T-cell (primary cell): ENCODE results near the gene DHCR7. TPM values are rescaled to one million over a fixed set of nuclear protein-coding genes. Genes with fewer than 3 reads are reported as not detected.

Experiments used
- ATAC-seq, 4 experiments: fragments of 200-7000 bp in 3 of 4; fragments of 150-1000 bp in 1 of 4; cut with Tn5 transposase; replicated peaks in 1 of 4; 1 replicate in 3 of 4; 2 replicates in 1 of 4; pipeline ENCODE4 v1.10.0; 2021; ENCODE audit warnings: moderate library complexity in 3 of 4, mild to moderate bottlenecking in 2 of 4, moderate number of reproducible peaks in 1 of 4
- CTCF ChIA-PET, 2 donors: fragments of 300-600 bp; sonication (Branson Sonifier 250); formaldehyde crosslinking; loops; one replicate each; lab custom pipeline; 2022; ENCODE audit warnings: antibody characterized with exemption in 2 of 2; lab: Charles Lee
- POLR2A ChIA-PET, 2 donors: fragments of 300-600 bp; sonication (Branson Sonifier 250); formaldehyde crosslinking; loops; one replicate each; lab custom pipeline; 2022; ENCODE audit warnings: antibody characterized with exemption in 2 of 2; lab: Charles Lee
- DNase-seq, 35 experiments: peaks; one replicate each; pipeline versions ENCODE4 v3.0.0 to v3.0.0-alpha.2; 2013 to 2023
- H3K27ac ChIP-seq: one replicate; pipeline ENCODE4 v1.5.1; 2013; ENCODE audit warnings: low read length
- H3K27me3 ChIP-seq, 2 experiments: replicated peaks in 1 of 2; 1 replicate in 1 of 2; 2 replicates in 1 of 2; pipeline versions ENCODE4 v1.6.1 to v1.7.0; 2013; ENCODE audit warnings: low read length in 1 of 2, mixed read lengths in 1 of 2; ENCODE audit not compliant: control insufficient read depth in 2 of 2, insufficient read depth in 2 of 2; ENCODE audit errors: extremely low read depth in 1 of 2
- H3K36me3 ChIP-seq, 2 donors: 1 replicate in 1 of 2; 2 replicates in 1 of 2; pipeline versions ENCODE4 v1.6.1 to v1.7.0; 2013; ENCODE audit warnings: low read length in 1 of 2; ENCODE audit not compliant: control insufficient read depth in 2 of 2, insufficient read depth in 1 of 2; ENCODE audit errors: extremely low read depth in 1 of 2
- H3K4me1 ChIP-seq, 2 experiments: 1 replicate in 1 of 2; 2 replicates in 1 of 2; pipeline versions ENCODE4 v1.6.1 to v1.7.0; 2013; ENCODE audit warnings: low read length in 2 of 2, mixed read lengths in 1 of 2; ENCODE audit not compliant: insufficient read depth in 2 of 2, control insufficient read depth in 1 of 2; ENCODE audit errors: extremely low read depth in 1 of 2
- H3K4me3 ChIP-seq, 2 donors: 1 replicate in 1 of 2; 2 replicates in 1 of 2; pipeline versions ENCODE4 v1.5.1 to v1.7.0; 2013; ENCODE audit warnings: mild to moderate bottlenecking in 2 of 2, low read length in 1 of 2, moderate library complexity in 1 of 2; ENCODE audit not compliant: control insufficient read depth in 1 of 2; ENCODE audit errors: extremely low read depth in 1 of 2
- H3K9me3 ChIP-seq: 2 replicates; pipeline ENCODE4 v1.7.0; 2013
- H3K27ac Mint-ChIP-seq, 2 donors: one replicate each; pipeline ENCODE4 v1.8.0; 2020 to 2021; ENCODE audit warnings: mild to moderate bottlenecking in 2 of 2, mixed read lengths in 2 of 2
- H3K27me3 Mint-ChIP-seq, 2 donors: one replicate each; pipeline ENCODE4 v1.8.0; 2021 to 2022; ENCODE audit warnings: mixed read lengths in 2 of 2
- H3K36me3 Mint-ChIP-seq: one replicate; pipeline ENCODE4 v1.8.0; 2021; ENCODE audit warnings: mixed read lengths
- H3K4me1 Mint-ChIP-seq, 3 donors: one replicate each; pipeline ENCODE4 v1.8.0; 2020 to 2022; ENCODE audit warnings: mixed read lengths in 3 of 3, mild to moderate bottlenecking in 1 of 3
- H3K4me3 Mint-ChIP-seq, 3 donors: one replicate each; pipeline ENCODE4 v1.8.0; 2020 to 2022; ENCODE audit warnings: mild to moderate bottlenecking in 3 of 3, mixed read lengths in 3 of 3, moderate library complexity in 3 of 3
- H3K9me3 Mint-ChIP-seq, 3 donors: one replicate each; pipeline ENCODE4 v1.8.0; 2020 to 2022; ENCODE audit warnings: mixed read lengths in 3 of 3
- WGBS: methylation state at CpG from one replicate; pipeline ENCODE4 v1.1.5; 2013; ENCODE audit warnings: missing lambda C conversion rate; ENCODE audit not compliant: insufficient coverage; 5-methylcytosine and 5-hydroxymethylcytosine counted together
- total RNA-seq, 35 experiments: library from RNA in 6 of 35; stranded (reverse) in 6 of 35; fragments of 120-200 nt in 1 of 35; gene quantifications; one replicate each; pipeline versions ENCODE4 v1.2.1 to v1.2.4 and lab custom pipeline; 2013 to 2026

The DHCR7 gene
- total RNA-seq, 5 donors from 2014 or later (not counting 1 experiment from before 2014, with no cell fraction given), result 17.8 to 22.6 (median 21.1) TPM

GRCh38 chr11:71473793-71474080, 25.5 kb upstream of the DHCR7 start:
- no peaks in the 10 kb centered on the region for H3K4me1 ChIP-seq
- H3K36me3 ChIP-seq, result peaks cover 25 to 70% of the 10 kb centered on the region in 2 donors
- H3K27me3 ChIP-seq, result no peaks in the 10 kb centered on the region
- CTCF ChIA-PET, result no interaction called here
- WGBS, result 96% methylated on average over 14 of the region's 14 CpGs
- Mint-ChIP-seq H3K36me3 (peaks cover 52% of the 10 kb centered on the region), H3K4me1 (no peaks in the 10 kb centered on the region), H3K27me3 (no peaks in the 10 kb centered on the region), H3K4me3 (no peak overlapping the region), H3K9me3 (no peaks in the 10 kb centered on the region), H3K27ac (no peak overlapping the region)
- no peak for DNase-seq
- ATAC-seq, result no peak
- no peak overlapping the region for H3K27ac ChIP-seq
- POLR2A ChIA-PET, result no interaction called here
- H3K4me3 ChIP-seq, result no peak overlapping the region
- no peaks in the 10 kb centered on the region for H3K9me3 ChIP-seq

- no peaks in the 10 kb centered on the region for H3K27me3 Mint-ChIP-seq
- H3K4me3 ChIP-seq, result no peak overlapping the region
- no peaks in the 10 kb centered on the region for H3K9me3 ChIP-seq
- H3K4me3 Mint-ChIP-seq, result no peak overlapping the region
- no peaks in the 10 kb centered on the region for H3K9me3 Mint-ChIP-seq
- no peak overlapping the region for H3K27ac ChIP-seq
- ATAC-seq (no peak), DNase-seq (no peak)
- no peaks in the 10 kb centered on the region for H3K4me1 ChIP-seq
- CTCF ChIA-PET, result no interaction called here
- H3K36me3 Mint-ChIP-seq, result peaks cover 55% of the 10 kb centered on the region
- POLR2A ChIA-PET, result no interaction called here
- H3K27ac Mint-ChIP-seq, result no peak overlapping the region
- no peaks in the 10 kb centered on the region for H3K27me3 ChIP-seq
- H3K36me3 ChIP-seq, result peaks cover 22 to 65% of the 10 kb centered on the region in 2 donors
- 98% methylated on average over 30 of the region's 33 CpGs for WGBS
- H3K4me1 Mint-ChIP-seq, result no peaks in the 10 kb centered on the region
These were observed 25.0 kb upstream of the DHCR7 start for GRCh38 chr11:71472941-71473792.

- no peaks in the 10 kb centered on the region for H3K27me3 ChIP-seq
- ATAC-seq (no peak), DNase-seq (no peak)
- H3K4me1 ChIP-seq, result no peaks in the 10 kb centered on the region
- H3K36me3 ChIP-seq, result peaks cover 22 to 60% of the 10 kb centered on the region in 2 donors
- Mint-ChIP-seq H3K36me3 (peaks cover 56% of the 10 kb centered on the region), H3K4me1 (no peaks in the 10 kb centered on the region), H3K27ac (no peak overlapping the region), H3K9me3 (no peaks in the 10 kb centered on the region), H3K4me3 (no peak overlapping the region), H3K27me3 (no peaks in the 10 kb centered on the region)
- POLR2A ChIA-PET, result no interaction called here
- H3K4me3 ChIP-seq, result no peak overlapping the region
- 90% methylated on average over 9 of the region's 10 CpGs for WGBS
- no peaks in the 10 kb centered on the region for H3K9me3 ChIP-seq
- CTCF ChIA-PET, result no interaction called here
- H3K27ac ChIP-seq, result no peak overlapping the region
These were observed 24.2 kb upstream of the DHCR7 start for GRCh38 chr11:71472357-71472885.

GRCh38 chr11:71470946-71471345, 22.8 kb upstream of the DHCR7 start:
- Mint-ChIP-seq H3K27ac (no peak overlapping the region), H3K9me3 (no peaks in the 10 kb centered on the region), H3K27me3 (no peaks in the 10 kb centered on the region), H3K36me3 (peaks cover 49% of the 10 kb centered on the region), H3K4me3 (no peak overlapping the region), H3K4me1 (peaks cover 0 to 4% (median 0%) of the 10 kb centered on the region in 3 donors)
- Histone ChIP-seq H3K9me3 (no peaks in the 10 kb centered on the region), H3K27me3 (no peaks in the 10 kb centered on the region), H3K4me1 (no peaks in the 10 kb centered on the region), H3K4me3 (no peak overlapping the region), H3K27ac (no peak overlapping the region), H3K36me3 (peaks cover 28 to 60% of the 10 kb centered on the region in 2 donors)
- WGBS, result 93% methylated on average over 4 of the region's 6 CpGs
- POLR2A ChIA-PET, result no interaction called here
- ATAC-seq (no peak), DNase-seq (no peak)
- CTCF ChIA-PET, result no interaction called here

GRCh38 chr11:71467164-71467563, 19.0 kb upstream of the DHCR7 start:
- peaks cover 56% of the 10 kb centered on the region for H3K36me3 Mint-ChIP-seq
- Histone ChIP-seq H3K4me3 (no peak overlapping the region), H3K27me3 (no peaks in the 10 kb centered on the region), H3K4me1 (no peaks in the 10 kb centered on the region), H3K9me3 (no peaks in the 10 kb centered on the region), H3K36me3 (peaks cover 21 to 49% of the 10 kb centered on the region in 2 donors), H3K27ac (no peak overlapping the region)
- no peak for ATAC-seq
- no peaks in the 10 kb centered on the region for H3K27me3 Mint-ChIP-seq
- DNase-seq, result no peak
- ChIA-PET POLR2A (interaction anchor here in 1 of 2 donors (0.6 kb wide), 1 partner anchor 40 kb away, joined by 3 read pairs; no protein-coding TSS in a partner anchor), CTCF (interaction anchor here in 1 of 2 donors (0.5 kb wide), 1 partner anchor 1295 kb away, joined by 4 read pairs; no protein-coding TSS in a partner anchor)
- 95% methylated on average over 5 of the region's 6 CpGs for WGBS
- no peaks in the 10 kb centered on the region for H3K9me3 Mint-ChIP-seq
- H3K4me1 Mint-ChIP-seq, result peaks cover 0 to 9% (median 0%) of the 10 kb centered on the region in 3 donors
- no peak overlapping the region for H3K27ac Mint-ChIP-seq
- no peak overlapping the region for H3K4me3 Mint-ChIP-seq

GRCh38 chr11:71466358-71466757, 18.2 kb upstream of the DHCR7 start:
- POLR2A ChIA-PET, result no interaction called here

More at GRCh38 chr11:71466358-71466757, 18.2 kb upstream of the DHCR7 start:
- Mint-ChIP-seq H3K4me1 (peaks cover 0 to 9% (median 0%) of the 10 kb centered on the region in 3 donors), H3K4me3 (no peak overlapping the region), H3K27me3 (no peaks in the 10 kb centered on the region), H3K27ac (no peak overlapping the region), H3K9me3 (no peaks in the 10 kb centered on the region), H3K36me3 (peaks cover 55% of the 10 kb centered on the region)
- DNase-seq (no peak), ATAC-seq (no peak)
- WGBS, result 90% methylated on average over 8 of the region's 9 CpGs
- H3K27me3 ChIP-seq, result no peaks in the 10 kb centered on the region
- no peaks in the 10 kb centered on the region for H3K9me3 ChIP-seq
- CTCF ChIA-PET, result no interaction called here
- no peak overlapping the region for H3K27ac ChIP-seq
- H3K4me1 ChIP-seq, result no peaks in the 10 kb centered on the region
- peaks cover 16 to 50% of the 10 kb centered on the region in 2 donors for H3K36me3 ChIP-seq
- no peak overlapping the region for H3K4me3 ChIP-seq
